GM21423 (cell line): ENCODE data around the gene ZFP57.

Experiments used
- ATAC-seq: cut with Tn5 transposase; IDR thresholded peaks from one replicate; pipeline ENCODE4 v1.9.1; 2021; ENCODE audit warnings: mild to moderate bottlenecking, moderate library complexity; ENCODE audit not compliant: unreplicated experiment

The ZFP57 gene

DNA sequence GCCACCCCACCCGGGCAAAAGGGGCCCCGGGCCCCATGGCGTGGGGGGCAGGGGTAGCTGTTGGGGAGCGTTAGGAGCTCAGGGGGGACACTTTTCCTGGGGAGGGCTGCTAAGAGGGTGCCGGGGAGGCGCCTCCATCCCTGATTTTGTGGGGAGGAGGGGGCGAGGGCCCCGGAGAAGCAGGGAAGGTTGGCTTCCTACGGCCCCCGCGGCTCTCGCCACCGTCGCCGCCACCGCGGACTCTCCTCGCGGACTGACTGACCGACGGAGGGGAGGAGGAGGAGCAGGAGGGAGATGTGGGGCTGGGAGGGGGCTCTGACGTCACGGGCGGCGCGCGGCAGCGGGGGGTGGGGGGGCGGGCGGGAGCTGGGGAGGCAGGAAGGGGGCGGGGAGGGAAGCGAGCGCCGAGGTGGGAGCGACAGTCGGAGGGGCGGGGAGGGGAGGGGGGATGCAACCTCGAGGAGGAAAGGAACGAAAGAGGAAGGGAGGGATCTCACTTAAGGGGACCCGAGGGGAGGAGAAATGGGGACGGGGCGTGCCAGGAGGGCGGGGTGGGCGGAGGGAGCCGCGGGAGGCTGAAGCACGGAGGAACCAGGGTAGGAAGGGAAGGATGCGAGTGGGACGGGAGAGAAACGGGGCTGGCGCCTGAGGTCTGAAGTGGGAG is 53.1 kb downstream of the ZFP57 start:
- ATAC-seq, result no peak

DNA sequence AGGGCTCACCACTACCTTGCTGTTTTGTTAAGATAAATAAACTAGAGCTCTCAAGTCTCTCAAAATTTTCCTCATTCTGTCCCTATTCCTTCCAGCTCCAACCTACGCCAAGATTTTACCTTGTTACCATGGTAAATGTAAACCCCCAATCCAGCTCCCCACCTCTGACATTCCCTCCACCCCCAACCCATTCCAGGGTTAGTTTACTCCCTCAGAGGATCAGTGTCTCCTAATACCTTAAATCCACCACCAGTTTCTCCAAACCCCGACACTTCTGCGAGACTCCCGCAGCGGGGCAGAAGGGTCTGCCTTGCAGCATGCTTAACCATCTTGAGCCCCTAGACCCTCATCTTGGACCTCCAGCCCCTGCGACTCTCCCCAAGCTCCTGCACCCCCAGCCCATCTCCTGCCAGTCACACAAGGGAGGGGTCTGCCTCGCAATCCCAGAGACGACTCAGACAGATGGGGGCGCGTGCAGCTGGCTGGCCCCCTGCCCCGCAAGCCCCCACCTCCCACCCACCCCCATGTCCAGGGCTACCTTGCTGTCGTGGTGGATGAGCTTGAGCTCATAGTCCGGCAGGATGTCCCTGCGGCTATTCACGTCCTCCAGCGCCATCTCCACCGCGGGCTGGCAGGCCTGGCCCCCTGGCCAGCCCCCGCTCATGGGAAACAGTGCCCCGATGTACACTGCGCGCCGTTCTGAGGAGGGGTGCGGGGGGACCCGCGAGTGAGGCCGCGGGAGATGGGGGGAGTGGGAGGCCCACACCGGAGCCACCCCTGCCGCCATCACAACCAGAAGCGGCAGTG is 53.8 kb downstream of the ZFP57 start:
- ATAC-seq, result no peak

DNA sequence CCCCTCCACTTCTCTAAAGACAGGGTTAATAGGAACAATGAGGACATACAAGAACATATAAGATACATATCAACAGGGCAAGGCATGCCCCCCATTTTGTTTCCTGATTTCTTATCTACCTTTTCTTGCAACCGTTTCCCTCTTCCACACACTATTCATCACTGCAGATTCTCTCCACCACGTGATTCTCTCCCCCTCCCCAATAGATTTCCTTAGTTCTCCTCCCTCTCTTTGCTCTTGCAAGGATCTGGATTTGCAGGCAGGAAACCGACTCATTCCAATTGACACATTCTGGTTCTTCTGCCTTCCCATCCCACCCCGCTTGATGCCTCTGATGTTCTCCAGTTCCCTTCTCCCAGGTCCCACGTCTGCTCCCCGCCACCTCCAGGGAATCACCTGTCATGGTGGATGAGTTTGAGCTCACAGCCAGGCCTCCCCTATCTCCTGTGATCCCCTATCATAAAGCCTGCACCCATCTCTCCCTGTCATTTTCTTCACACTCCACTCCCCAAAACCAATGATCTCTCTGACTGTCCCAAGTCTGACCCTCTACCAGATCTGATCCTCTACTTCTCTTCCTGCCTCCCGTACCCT is 55.5 kb downstream of the ZFP57 start:
- no peak for ATAC-seq

DNA sequence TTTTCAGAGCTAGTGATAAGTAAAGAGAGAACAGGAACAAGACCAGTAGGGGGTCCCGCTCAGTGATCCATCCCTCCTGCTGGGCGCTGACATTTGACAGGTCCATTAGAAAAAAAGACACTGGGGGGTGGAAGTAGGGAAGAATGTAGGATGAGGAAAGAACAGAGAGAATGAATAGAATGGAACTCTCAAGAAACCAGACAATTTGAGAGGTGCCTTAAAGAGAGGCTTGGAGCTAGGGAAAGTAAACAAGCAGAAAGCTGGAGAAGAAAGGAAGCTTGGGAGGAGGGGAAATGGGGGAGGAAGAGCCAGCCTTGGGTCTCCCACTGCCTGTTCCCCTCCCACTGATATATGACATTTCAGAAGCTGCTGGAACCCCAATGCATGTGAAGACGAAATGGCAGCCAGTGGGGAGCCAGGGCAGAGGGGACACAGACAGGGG is 56.4 kb downstream of the ZFP57 start:
- ATAC-seq, result no peak
